ENCODE measurements around the gene PDLIM4. TPM values are rescaled to one million over a fixed set of nuclear protein-coding genes. Genes with fewer than 3 reads are reported as not detected.

Gene PDLIM4
- total RNA-seq, 8 experiments from 2014 or later = 3.8 to 68.2 (median 19.9) TPM

GRCh38 chr5:132295505-132296411, 38.3 kb downstream of the PDLIM4 start:
- WGBS, 10 experiments = 60 to 100% (median 89%) methylated on average over 1 to 7 of the region's 8 CpGs; no CpG with 5 or more reads in 1 of the 10 experiments
- in situ Hi-C loops (cut with MboI; ENCODE audit: low pct_unique_long_range_greater_than_20kb in 2 of 9, low sequenced_read_pairs in 9 of 9, unreplicated experiment in 9 of 9) = no loop called here
- peak overlapping the region in 4 of 5 donors; percentile 40 to 61 (median 47) for H3K4me3 ChIP-seq
- no peak overlapping the region for H3K27ac ChIP-seq
- no peak for ATAC-seq (replicated peaks in 6 of 8)
- peaks cover 10 to 11% of the 10 kb centered on the region in 2 donors for H3K4me1 ChIP-seq (replicated peaks in 1 of 2)

GRCh38 chr5:132296412-132297016, 39.0 kb downstream of the PDLIM4 start:
- no peak for ATAC-seq (replicated peaks in 6 of 8)
- 80 to 100% (median 98%) methylated on average over 1 to 4 of the region's 8 CpGs; no CpG with 5 or more reads in 6 of the 10 experiments for WGBS, 10 experiments

DNA sequence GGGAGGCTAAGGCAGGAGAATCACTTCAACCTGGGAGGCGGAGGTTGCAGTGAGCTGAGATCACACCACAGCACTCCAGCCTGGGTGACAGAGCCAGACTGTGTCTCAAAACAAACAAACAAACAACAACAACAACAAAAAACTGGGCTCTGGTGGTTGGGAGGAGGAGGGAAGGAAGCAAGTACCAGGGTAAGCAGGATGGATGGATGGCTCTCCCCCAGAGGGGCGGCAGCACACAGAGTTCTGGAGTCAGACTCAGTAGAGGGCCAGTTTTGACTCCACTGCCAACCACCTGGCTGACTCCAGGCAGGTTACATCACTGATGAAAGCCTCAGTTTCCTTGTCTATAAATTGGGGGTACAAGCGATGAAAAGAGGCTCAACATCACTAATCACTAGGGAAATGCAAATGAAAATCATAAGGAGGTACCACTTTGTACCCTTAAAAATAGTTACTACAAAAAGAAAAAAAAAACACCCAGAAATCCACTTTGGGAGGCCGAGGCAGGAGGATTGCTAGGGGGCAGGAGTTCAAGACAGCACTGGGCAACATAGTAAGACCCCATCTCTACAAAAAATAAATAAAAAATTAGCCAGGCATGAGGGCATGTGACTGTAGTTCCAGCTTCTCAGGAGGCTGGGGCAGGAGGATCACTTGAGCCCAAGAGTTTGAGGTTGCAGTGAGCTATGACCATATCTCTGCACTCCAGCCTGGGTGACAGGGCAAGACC, 39.9 kb downstream of the PDLIM4 start:
- in situ Hi-C loops (cut with MboI; ENCODE audit: low pct_unique_long_range_greater_than_20kb in 2 of 9, low sequenced_read_pairs in 9 of 9, unreplicated experiment in 9 of 9) = no loop called here
- H3K27ac ChIP-seq = no peak overlapping the region

More at GRCh38 chr5:132296412-132297016, 39.0 kb downstream of the PDLIM4 start:
- Histone ChIP-seq H3K27ac (no peak overlapping the region), H3K4me1 (replicated peaks in 1 of 2) (peaks cover 10 to 11% of the 10 kb centered on the region in 2 donors), H3K4me3 (no peak overlapping the region)
- in situ Hi-C loops (cut with MboI; ENCODE audit: low pct_unique_long_range_greater_than_20kb in 2 of 9, low sequenced_read_pairs in 9 of 9, unreplicated experiment in 9 of 9) = no loop called here

GRCh38 chr5:132298298-132299212, 41.1 kb downstream of the PDLIM4 start:
- Histone ChIP-seq H3K4me1 (replicated peaks in 1 of 2) (peaks cover 3 to 6% of the 10 kb centered on the region in 2 donors), H3K27ac (no peak overlapping the region), H3K4me3 (no peak overlapping the region)
- in situ Hi-C loops (cut with MboI; ENCODE audit: low pct_unique_long_range_greater_than_20kb in 2 of 9, low sequenced_read_pairs in 9 of 9, unreplicated experiment in 9 of 9) = no loop called here
- no peak for ATAC-seq (replicated peaks in 6 of 8)
- 58 to 89% (median 76%) methylated on average over 1 to 6 of the region's 6 CpGs; no CpG with 5 or more reads in 1 of the 10 experiments for WGBS, 10 experiments

More for the DNA sequence above, 39.9 kb downstream of the PDLIM4 start:
- WGBS, 10 experiments = 59 to 100% (median 89%) methylated on average over 1 to 4 of the region's 4 CpGs; no CpG with 5 or more reads in 2 of the 10 experiments
- ATAC-seq (replicated peaks in 6 of 8) = no peak
- no peak overlapping the region for H3K4me3 ChIP-seq
- H3K4me1 ChIP-seq (replicated peaks in 1 of 2) = peaks cover 10 to 11% of the 10 kb centered on the region in 2 donors

DNA sequence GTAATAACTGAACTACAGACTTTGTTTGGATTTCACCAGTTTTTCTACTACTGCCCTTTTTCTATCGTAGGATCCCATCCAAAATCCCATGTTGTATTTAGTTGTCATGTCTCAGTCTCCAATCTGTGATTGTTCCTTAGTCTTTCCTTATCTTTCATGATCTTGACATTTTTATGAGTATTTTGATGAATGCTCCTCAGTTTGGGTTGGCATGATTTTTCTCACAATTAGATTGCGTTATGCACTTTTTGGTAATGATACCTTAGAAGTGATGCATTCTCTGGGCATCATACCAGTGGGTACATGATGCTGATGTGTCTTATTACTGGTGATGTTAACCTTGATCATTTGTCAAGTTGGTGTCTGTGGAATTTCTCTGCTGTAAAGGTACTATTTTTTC, 42.4 kb downstream of the PDLIM4 start:
- WGBS, 10 experiments = 44 to 100% (median 87%) methylated on average over 1 to 2 of the region's 2 CpGs; no CpG with 5 or more reads in 1 of the 10 experiments
- no peak for ATAC-seq (replicated peaks in 6 of 8)
- in situ Hi-C loops (cut with MboI; ENCODE audit: low pct_unique_long_range_greater_than_20kb in 2 of 9, low sequenced_read_pairs in 9 of 9, unreplicated experiment in 9 of 9) = no loop called here
- no peak overlapping the region for H3K4me3 ChIP-seq
- peaks cover 3 to 5% of the 10 kb centered on the region in 2 donors for H3K4me1 ChIP-seq (replicated peaks in 1 of 2)
- H3K27ac ChIP-seq = no peak overlapping the region

DNA sequence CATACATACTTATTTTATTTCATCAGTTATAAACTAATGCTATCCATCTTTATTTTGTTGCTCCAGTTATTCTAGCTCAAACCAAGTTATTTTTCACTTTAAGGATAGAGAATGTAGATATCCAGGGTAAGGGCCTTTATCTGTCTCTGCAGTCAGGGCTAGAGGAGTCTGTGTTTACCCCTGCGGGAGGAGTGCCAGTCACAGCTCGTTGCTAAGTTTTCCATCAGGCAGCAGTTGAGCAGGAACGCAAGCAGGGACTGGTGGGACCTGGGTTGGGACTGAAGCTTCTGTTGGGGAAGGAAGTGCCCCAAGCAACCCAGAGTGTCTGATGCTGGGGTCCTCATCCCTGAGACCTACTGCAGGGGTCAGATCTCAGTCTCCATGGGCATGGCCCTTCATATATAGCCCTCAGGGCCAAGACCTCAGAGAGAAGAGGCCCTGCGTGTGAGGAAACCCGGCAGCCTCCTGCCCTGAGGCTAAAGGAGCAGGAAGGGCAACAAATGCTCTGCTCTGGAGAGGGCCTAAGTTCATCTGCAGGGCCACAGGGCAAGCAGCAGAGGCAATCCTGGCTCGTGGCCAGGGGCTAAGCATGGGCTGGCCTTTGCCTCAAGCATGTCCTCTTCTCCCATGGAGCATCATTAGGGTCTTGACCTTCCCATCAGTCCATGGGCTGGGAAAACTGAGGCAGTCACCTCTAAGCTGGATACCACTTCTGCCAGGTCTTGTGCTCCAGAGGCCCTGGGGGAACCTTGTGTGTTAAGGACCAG, 43.3 kb downstream of the PDLIM4 start:
- Histone ChIP-seq H3K4me1 (replicated peaks in 1 of 2) (no peaks in the 10 kb centered on the region), H3K27ac (no peak overlapping the region), H3K4me3 (no peak overlapping the region)
- in situ Hi-C loops (cut with MboI; ENCODE audit: low pct_unique_long_range_greater_than_20kb in 2 of 9, low sequenced_read_pairs in 9 of 9, unreplicated experiment in 9 of 9) = no loop called here
- WGBS, 10 experiments = 25 to 100% (median 68%) methylated on average over 1 to 3 of the region's 6 CpGs; no CpG with 5 or more reads in 2 of the 10 experiments
- peak in 3 of 8 experiments; percentile 7 to 94 (median 40) for ATAC-seq (replicated peaks in 6 of 8)

GRCh38 chr5:132301344-132302271, 44.1 kb downstream of the PDLIM4 start:
- Histone ChIP-seq H3K4me1 (replicated peaks in 1 of 2) (no peaks in the 10 kb centered on the region), H3K4me3 (no peak overlapping the region), H3K27ac (no peak overlapping the region)
- ATAC-seq (replicated peaks in 6 of 8) = peak in 4 of 8 experiments; percentile 18 to 67 (median 36)
- 67 to 100% (median 78%) methylated on average over 1 to 9 of the region's 11 CpGs; no CpG with 5 or more reads in 4 of the 10 experiments for WGBS, 10 experiments
- in situ Hi-C loops (cut with MboI; ENCODE audit: low pct_unique_long_range_greater_than_20kb in 2 of 9, low sequenced_read_pairs in 9 of 9, unreplicated experiment in 9 of 9) = no loop called here

GRCh38 chr5:132302413-132302812, 44.9 kb downstream of the PDLIM4 start:
- WGBS, 10 experiments = 20 to 100% (median 84%) methylated on average over 1 to 3 of the region's 3 CpGs; no CpG with 5 or more reads in 6 of the 10 experiments
- H3K4me1 ChIP-seq (replicated peaks in 1 of 2) = no peaks in the 10 kb centered on the region
- in situ Hi-C loops (cut with MboI; ENCODE audit: low pct_unique_long_range_greater_than_20kb in 2 of 9, low sequenced_read_pairs in 9 of 9, unreplicated experiment in 9 of 9) = no loop called here
- ATAC-seq (replicated peaks in 6 of 8) = no peak
- H3K27ac ChIP-seq = no peak overlapping the region
- H3K4me3 ChIP-seq = no peak overlapping the region

DNA sequence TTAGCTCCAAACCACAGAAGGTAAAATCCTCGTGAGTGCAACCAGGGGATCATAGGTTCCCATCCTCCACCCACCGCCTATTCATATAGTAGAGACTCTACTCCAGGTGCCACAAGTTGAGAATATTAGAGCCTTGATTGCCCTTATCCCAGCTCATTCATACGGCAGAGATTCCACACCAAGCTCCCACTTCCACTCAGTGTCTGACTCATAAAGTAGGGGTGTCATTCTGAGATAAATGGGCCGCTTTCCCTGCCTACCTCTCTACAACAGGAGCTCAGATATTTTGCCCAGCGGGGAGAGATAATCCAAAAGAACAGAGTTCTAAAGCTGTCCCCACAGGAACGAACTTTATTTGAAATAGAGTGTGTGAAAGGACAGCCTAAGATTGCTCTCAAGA, 46.1 kb downstream of the PDLIM4 start:
- no peak for ATAC-seq (replicated peaks in 6 of 8)

GRCh38 chr5:132305420-132305819, 47.9 kb downstream of the PDLIM4 start:
- in situ Hi-C loops (cut with MboI; ENCODE audit: low pct_unique_long_range_greater_than_20kb in 2 of 9, low sequenced_read_pairs in 9 of 9, unreplicated experiment in 9 of 9) = no loop called here
- Histone ChIP-seq H3K27ac (no peak overlapping the region), H3K4me3 (no peak overlapping the region), H3K4me1 (replicated peaks in 1 of 2) (peaks cover 0 to 3% of the 10 kb centered on the region in 2 donors)
- 38 to 88% (median 68%) methylated on average over 1 to 2 of the region's 2 CpGs for WGBS, 10 experiments
- no peak for ATAC-seq (replicated peaks in 6 of 8)

More for the DNA sequence above, 46.1 kb downstream of the PDLIM4 start:
- H3K4me3 ChIP-seq = no peak overlapping the region
- H3K4me1 ChIP-seq (replicated peaks in 1 of 2) = no peaks in the 10 kb centered on the region
- no peak overlapping the region for H3K27ac ChIP-seq
- in situ Hi-C loops (cut with MboI; ENCODE audit: low pct_unique_long_range_greater_than_20kb in 2 of 9, low sequenced_read_pairs in 9 of 9, unreplicated experiment in 9 of 9) = no loop called here
- 65 to 100% (median 88%) methylated on average over 1 to 5 of the region's 6 CpGs; no CpG with 5 or more reads in 3 of the 10 experiments for WGBS, 10 experiments

DNA sequence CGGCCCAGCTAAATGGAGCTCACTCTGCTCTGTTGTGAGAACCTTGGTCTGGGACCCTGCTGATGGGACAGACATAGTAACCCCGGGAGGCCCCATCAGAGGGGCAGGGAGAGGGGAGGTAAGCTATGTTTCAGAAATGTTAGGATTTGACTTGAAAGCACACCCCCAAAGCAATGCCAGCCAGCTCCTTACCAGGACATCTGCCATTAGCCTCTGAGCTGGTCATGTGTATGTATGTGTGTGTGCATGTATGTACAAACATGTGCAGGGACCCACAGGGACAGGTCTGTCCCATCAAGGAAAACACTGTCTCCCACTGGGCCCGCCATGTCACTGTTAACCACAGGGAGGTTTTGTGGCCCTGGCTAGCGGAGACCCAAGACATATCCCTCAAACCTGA, 51.2 kb downstream of the PDLIM4 start:
- no peak for ATAC-seq (replicated peaks in 6 of 8)
- WGBS, 10 experiments = 75 to 100% (median 80%) methylated on average over 1 to 2 of the region's 4 CpGs; no CpG with 5 or more reads in 7 of the 10 experiments
- in situ Hi-C loops (cut with MboI; ENCODE audit: low pct_unique_long_range_greater_than_20kb in 2 of 9, low sequenced_read_pairs in 9 of 9, unreplicated experiment in 9 of 9) = no loop called here

More for the DNA sequence above, 51.2 kb downstream of the PDLIM4 start:
- Histone ChIP-seq H3K4me1 (replicated peaks in 1 of 2) (peaks cover 0 to 8% of the 10 kb centered on the region in 2 donors), H3K4me3 (no peak overlapping the region), H3K27ac (no peak overlapping the region)
